ENCODE results near the gene CCSER2.
A peak's percentile ranks its signal among the peaks of the same experiment; 100 is the strongest.
"Not testable (repeated sequence)": the region's sequence is repeated elsewhere in the genome, so short reads cannot be mapped to it uniquely, and the experiment has no call there.

CCSER2 gene

DNA sequence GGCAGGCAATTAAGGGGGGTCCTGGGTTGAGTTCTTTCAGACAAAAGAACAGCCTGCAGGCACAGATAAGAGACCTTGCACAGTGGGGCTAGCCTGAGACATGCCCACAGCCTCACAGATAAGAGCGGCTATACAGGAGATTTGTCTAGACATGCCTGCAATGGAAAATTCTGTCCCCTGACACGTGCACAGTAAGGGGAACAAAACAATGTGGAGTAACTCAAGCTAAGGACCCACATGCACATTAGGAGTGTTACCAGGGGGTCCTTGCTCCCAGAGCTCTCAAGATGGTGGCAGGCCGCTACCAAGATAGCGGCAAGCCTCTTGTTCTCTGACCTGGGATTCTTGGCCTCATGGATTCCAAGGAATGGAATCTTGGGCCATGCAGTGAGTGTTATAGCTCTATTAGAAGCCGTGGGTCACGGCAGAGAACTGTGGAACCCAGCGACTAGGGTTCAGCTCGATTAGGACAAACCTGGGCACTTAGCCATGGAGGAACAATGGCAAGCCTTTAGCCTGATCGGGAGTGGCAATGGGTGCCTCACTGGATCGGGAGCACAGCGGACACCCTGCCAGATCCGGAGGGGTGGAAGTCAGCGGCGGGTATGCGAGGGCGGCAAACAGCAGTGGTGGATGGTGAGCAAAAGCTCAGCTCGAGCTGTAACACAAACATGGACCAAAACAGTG, 196.9 kb downstream of the CCSER2 start:
- no peak overlapping the region for H3K4me3 ChIP-seq (replicated peaks; ENCODE audit: low read depth, low read length)
- TF ChIP-seq, protein P1, sequence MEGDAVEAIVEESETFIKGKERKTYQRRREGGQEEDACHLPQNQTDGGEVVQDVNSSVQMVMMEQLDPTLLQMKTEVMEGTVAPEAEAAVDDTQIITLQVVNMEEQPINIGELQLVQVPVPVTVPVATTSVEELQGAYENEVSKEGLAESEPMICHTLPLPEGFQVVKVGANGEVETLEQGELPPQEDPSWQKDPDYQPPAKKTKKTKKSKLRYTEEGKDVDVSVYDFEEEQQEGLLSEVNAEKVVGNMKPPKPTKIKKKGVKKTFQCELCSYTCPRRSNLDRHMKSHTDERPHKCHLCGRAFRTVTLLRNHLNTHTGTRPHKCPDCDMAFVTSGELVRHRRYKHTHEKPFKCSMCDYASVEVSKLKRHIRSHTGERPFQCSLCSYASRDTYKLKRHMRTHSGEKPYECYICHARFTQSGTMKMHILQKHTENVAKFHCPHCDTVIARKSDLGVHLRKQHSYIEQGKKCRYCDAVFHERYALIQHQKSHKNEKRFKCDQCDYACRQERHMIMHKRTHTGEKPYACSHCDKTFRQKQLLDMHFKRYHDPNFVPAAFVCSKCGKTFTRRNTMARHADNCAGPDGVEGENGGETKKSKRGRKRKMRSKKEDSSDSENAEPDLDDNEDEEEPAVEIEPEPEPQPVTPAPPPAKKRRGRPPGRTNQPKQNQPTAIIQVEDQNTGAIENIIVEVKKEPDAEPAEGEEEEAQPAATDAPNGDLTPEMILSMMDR (IDR thresholded peaks at IDR 0.05; ENCODE audit: low read depth, low read length, missing control alignments) = no peak
- no peak for DNase-seq (ENCODE audit: extremely low read depth, low read depth)

DNA sequence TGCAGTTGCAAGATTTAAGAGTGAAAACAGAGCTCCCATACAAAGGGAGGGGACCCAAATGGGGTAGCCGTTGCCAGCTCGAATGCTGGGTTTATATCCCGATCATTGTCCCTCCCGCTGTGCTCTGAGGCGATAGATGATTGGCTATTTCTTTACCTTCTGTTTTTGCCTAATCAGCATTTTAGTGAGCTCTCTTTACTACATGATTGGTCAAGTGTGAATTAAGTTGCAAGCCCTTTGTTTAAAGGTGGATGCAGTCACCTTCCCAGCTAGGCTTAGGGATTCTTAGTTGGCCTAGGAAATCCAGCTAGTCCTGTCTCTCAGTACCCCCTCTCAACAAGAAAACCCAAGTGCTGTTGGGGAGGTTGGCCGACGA, 197.4 kb downstream of the CCSER2 start:
- not testable (repeated sequence) for H3K4me3 ChIP-seq (replicated peaks; ENCODE audit: low read depth, low read length); DNase-seq (ENCODE audit: extremely low read depth, low read depth)

DNA sequence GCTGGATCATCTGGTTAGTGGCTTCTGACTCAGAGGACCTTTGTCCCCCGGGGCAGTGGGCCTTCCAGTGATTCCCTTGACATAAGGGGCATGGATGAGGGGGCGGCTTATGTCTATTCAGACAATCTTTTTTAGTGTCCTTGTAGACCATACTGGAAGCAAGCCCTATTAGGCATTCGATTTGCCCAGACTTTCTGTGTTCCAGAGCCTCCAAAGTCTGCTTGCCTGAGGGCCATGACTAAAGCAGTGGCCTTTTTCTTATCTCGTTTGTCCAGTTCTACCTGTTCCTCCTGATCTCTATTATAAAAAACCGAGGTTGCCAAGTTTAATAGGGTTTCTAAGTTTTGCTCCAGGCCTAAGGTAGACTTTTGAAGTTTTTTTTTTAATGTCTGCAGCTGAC, 199.0 kb downstream of the CCSER2 start:
- DNase-seq (ENCODE audit: extremely low read depth, low read depth); H3K4me3 ChIP-seq (replicated peaks; ENCODE audit: low read depth, low read length): not testable (repeated sequence)

DNA sequence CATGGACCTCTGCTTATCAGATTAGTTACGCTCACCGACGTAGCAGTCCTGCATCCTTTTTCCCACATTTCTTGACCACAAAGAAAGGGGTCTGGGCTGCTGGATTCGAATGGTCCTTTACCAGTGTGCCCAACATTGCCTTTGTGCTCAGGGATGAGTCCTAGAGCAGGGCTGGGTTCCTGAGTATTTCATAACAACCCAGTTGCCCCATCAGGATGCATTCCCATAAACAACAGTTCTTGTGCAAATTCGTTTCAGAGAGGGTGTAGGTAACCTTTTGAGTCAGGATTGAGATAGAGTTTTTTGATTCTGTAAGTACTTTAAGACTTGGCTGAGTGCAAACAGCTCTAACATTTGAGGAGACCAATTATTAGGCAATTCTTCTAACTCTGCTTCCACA, 200.1 kb downstream of the CCSER2 start:
- not testable (repeated sequence) for DNase-seq (ENCODE audit: extremely low read depth, low read depth); H3K4me3 ChIP-seq (replicated peaks; ENCODE audit: low read depth, low read length)

DNA sequence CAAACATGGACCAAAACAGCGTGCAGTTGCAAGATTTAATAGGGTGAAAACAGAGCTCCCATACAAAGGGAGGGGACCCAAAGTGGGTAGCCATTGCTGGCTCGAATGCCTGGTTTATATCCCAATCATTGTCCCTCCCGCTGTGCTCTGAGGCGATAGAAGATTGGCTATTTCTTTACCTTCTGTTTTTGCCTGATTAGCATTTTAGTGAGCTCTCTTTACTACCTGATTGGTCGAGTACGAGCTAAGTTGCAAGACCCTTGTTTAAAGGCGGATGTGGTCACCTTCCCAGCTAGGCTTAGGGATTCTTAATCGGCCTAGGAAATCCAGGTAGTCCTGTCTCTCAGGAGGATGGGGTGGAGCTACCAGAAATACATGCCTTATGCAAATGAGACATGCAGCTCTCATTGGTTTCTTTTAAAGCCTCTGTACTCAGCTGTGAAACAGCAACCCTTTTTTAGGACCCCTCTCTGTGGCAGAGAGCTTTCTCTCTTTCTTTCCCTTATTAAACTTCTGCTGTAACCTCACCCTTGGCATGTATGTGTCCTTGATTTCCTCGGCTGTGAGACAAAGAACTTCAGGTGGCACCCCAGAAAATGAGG, 202.4 kb downstream of the CCSER2 start:
- TF ChIP-seq, protein P1 (IDR thresholded peaks at IDR 0.05; ENCODE audit: low read depth, low read length, missing control alignments) = no peak
- no peak for DNase-seq (ENCODE audit: extremely low read depth, low read depth)
- H3K4me3 ChIP-seq (replicated peaks; ENCODE audit: low read depth, low read length) = no peak overlapping the region

DNA sequence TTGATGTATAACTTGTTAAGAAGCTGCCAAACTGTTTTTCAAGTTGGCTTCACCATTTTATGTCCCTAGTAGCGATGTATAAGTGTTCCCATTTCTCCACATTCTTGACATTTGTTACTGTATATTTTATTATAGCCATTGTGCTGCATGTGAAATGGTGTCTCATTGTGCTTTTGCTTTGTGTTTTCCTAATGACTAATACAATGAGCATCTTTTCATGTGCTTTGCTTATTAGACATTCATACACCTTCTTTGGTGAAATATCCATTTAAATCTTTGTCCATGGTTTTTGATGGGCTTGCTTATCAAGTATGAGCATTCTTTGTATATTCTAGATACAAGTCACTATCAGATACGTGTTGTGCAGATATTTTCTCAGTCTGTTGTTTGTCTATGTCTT, 203.0 kb downstream of the CCSER2 start:
- TF ChIP-seq, protein P1 (IDR thresholded peaks at IDR 0.05; ENCODE audit: low read depth, low read length, missing control alignments) = no peak
- no peak for DNase-seq (ENCODE audit: extremely low read depth, low read depth)
- H3K4me3 ChIP-seq (replicated peaks; ENCODE audit: low read depth, low read length) = no peak overlapping the region

DNA sequence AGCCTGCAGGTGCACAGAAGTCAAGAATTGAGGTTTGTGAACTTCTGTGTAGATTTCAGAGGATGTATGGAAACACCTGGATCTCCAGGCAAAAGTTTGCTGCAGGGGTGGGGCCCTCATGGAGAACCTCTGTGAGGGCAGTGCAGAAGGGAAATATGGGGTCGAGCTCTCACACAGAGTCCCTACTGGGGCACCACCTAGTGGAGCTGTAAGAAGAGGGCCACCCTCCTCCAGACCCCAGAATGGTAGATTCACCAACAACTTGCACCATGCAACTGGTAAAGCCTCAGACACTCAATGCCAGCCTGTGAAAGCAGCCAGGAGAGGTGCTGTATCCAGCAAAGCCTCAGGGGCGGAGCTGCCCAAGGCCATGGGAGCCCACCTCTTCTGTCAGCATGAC, 205.8 kb downstream of the CCSER2 start:
- H3K4me3 ChIP-seq (replicated peaks; ENCODE audit: low read depth, low read length) = no peak overlapping the region
- TF ChIP-seq, protein P1 (IDR thresholded peaks at IDR 0.05; ENCODE audit: low read depth, low read length, missing control alignments) = no peak
- DNase-seq (ENCODE audit: extremely low read depth, low read depth) = no peak

DNA sequence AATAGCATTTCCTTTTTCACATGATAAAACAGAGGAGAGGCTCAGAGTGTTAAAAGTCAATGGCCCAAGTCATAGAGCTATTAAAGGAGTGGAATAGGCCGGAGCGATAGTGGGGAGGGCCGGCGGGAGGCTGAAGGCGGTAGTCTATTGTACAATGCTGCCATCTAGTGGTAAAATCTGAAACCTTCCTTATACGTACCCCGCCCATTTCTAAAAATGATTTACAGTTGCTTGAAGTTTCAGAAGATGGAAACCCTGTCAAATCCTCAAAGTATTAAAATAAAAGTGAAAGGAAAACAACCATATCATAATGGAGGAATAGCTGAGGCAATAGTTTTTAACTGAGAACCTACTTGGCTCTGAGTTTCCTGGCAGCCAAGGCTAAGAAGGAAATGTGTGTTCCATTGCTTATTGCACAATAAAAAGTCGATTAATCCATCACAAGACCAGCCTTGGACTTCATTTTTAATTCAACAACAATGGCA, 209.1 kb downstream of the CCSER2 start:
- H3K4me3 ChIP-seq (replicated peaks; ENCODE audit: low read depth, low read length) = no peak overlapping the region
- TF ChIP-seq, protein P1 (IDR thresholded peaks at IDR 0.05; ENCODE audit: low read depth, low read length, missing control alignments) = peak; percentile 52
- DNase-seq (ENCODE audit: extremely low read depth, low read depth) = peak; percentile 25

Measured in HFF-Myc (cell line).